A673 (cell line): ENCODE measurements around the gene ZNF527. TPM values are rescaled to one million over a fixed set of nuclear protein-coding genes. Genes with fewer than 3 reads are reported as not detected.

Source experiments
- BruUV-seq: library from RNA; stranded (reverse); fragments of 400-500 nt; replicated peaks from 2 replicates; lab custom pipeline; 2021; lab: Mats Ljungman, UMichigan
- CTCF ChIA-PET: fragments of 300-600 bp; sonication (Branson Sonifier 250); formaldehyde crosslinking; loops from one replicate; lab custom pipeline; 2022; ENCODE audit warnings: antibody characterized with exemption; lab: Charles Lee
- POLR2A ChIA-PET: fragments of 300-600 bp; sonication (Branson Sonifier 250); formaldehyde crosslinking; loops from one replicate; lab custom pipeline; 2022; ENCODE audit warnings: antibody characterized with exemption; ENCODE audit not compliant: low non-redundant PET; lab: Charles Lee
- DNase-seq: peaks from one replicate; pipeline ENCODE4 v3.0.0-alpha.2; 2015; ENCODE audit warnings: low spot score
- H3K27ac ChIP-seq: fragments of 200-600 bp; sonication (generic); 2 replicates; pipeline ENCODE4 v1.5.1; 2016; ENCODE audit warnings: mixed run types, low read depth, mild to moderate bottlenecking, mixed read lengths, antibody characterized with exemption, low read length; ENCODE audit not compliant: poor library complexity, severe bottlenecking
- H3K27me3 ChIP-seq: fragments of 200-600 bp; sonication (generic); replicated peaks from 2 replicates; pipeline ENCODE4 v1.6.1; 2017; ENCODE audit warnings: mixed run types, low read depth, mild to moderate bottlenecking, mixed read lengths, antibody characterized with exemption, low read length; ENCODE audit not compliant: insufficient read depth, poor library complexity
- H3K36me3 ChIP-seq: fragments of 200-600 bp; sonication (generic); 2 replicates; pipeline ENCODE4 v1.6.1; 2016; ENCODE audit warnings: mixed run types, mild to moderate bottlenecking, mixed read lengths, antibody characterized with exemption, low read length; ENCODE audit not compliant: insufficient read depth, poor library complexity, severe bottlenecking
- H3K4me1 ChIP-seq: fragments of 200-600 bp; sonication (generic); 2 replicates; pipeline ENCODE4 v1.6.1; 2017; ENCODE audit warnings: mixed run types, mild to moderate bottlenecking, mixed read lengths, antibody characterized with exemption, low read length; ENCODE audit not compliant: insufficient read depth, poor library complexity, severe bottlenecking
- H3K4me3 ChIP-seq: fragments of 200-600 bp; sonication (generic); 2 replicates; pipeline ENCODE4 v1.5.1; 2016; ENCODE audit warnings: low read depth, mixed run types, mild to moderate bottlenecking, mixed read lengths, low read length; ENCODE audit not compliant: poor library complexity, severe bottlenecking
- H3K9me3 ChIP-seq: fragments of 200-600 bp; sonication (generic); 2 replicates; pipeline ENCODE4 v1.6.1; 2016; ENCODE audit warnings: mixed run types, low read depth, mild to moderate bottlenecking, mixed read lengths, antibody characterized with exemption, low read length; ENCODE audit not compliant: poor library complexity, severe bottlenecking
- CTCF ChIP-seq: fragments of 300-800, 200-600 bp; sonication (generic); conservative IDR thresholded peaks from 2 replicates; pipeline ENCODE4 v1.5.1; 2017; ENCODE audit warnings: low read depth, mild to moderate bottlenecking, antibody characterized with exemption, low read length, moderate library complexity, mixed read lengths
- EZH2 ChIP-seq: fragments of 200-600 bp; sonication (generic); IDR thresholded peaks from 2 replicates; pipeline ENCODE4 v1.6.1; 2017; ENCODE audit warnings: borderline replicate concordance, low read depth, mild to moderate bottlenecking, mixed read lengths, antibody characterized with exemption, low read length; ENCODE audit not compliant: poor library complexity, severe bottlenecking
- intact Hi-C: fragments of 100-400 bp; cut with micrococcal nuclease; formaldehyde crosslinking; loops from one replicate; pipeline ENCODE4 v1.10.0; 2022; ENCODE audit not compliant: unreplicated experiment
- total RNA-seq: library from RNA; stranded (reverse); gene quantifications from 2 replicates; pipeline ENCODE4 v1.2.3, GENCODE V29; 2021

Gene ZNF527
- total RNA-seq, 1 experiment from 2014 or later = 5.8 TPM

GRCh38 chr19:37412700-37413099 lies 41.8 kb downstream of the ZNF527 start:
- no peak for TF ChIP-seq EZH2
- no peak for TF ChIP-seq CTCF
- intact Hi-C loops = no loop called here
- no peaks in the 10 kb centered on the region for H3K4me1 ChIP-seq
- H3K4me3 ChIP-seq = no peak overlapping the region
- CTCF ChIA-PET = no interaction called here
- no peaks in the 10 kb centered on the region for H3K36me3 ChIP-seq
- H3K27me3 ChIP-seq = no peaks in the 10 kb centered on the region
- DNase-seq = no peak
- no TSS peak for BruUV-seq
- POLR2A ChIA-PET = no interaction called here
- H3K9me3 ChIP-seq = peaks cover 81% of the 10 kb centered on the region
- H3K27ac ChIP-seq = no peak overlapping the region

GRCh38 chr19:37413313-37414084 lies 42.6 kb downstream of the ZNF527 start:
- no peaks in the 10 kb centered on the region for H3K36me3 ChIP-seq
- no peaks in the 10 kb centered on the region for H3K27me3 ChIP-seq
- H3K9me3 ChIP-seq = peaks cover 78% of the 10 kb centered on the region
- intact Hi-C loops = no loop called here
- H3K4me1 ChIP-seq = no peaks in the 10 kb centered on the region
- no peak overlapping the region for H3K4me3 ChIP-seq
- H3K27ac ChIP-seq = no peak overlapping the region
- DNase-seq = no peak
- no peak for TF ChIP-seq CTCF
- TF ChIP-seq EZH2 = no peak
- BruUV-seq = no TSS peak
- CTCF ChIA-PET = no interaction called here
- POLR2A ChIA-PET = no interaction called here

Other genes with a start within 250 kb of the ZNF527 start
- 6.4 and 7.9 TPM in 2 replicates for gene ZNF585A, start 198.4 kb upstream of the ZNF527 start, total RNA-seq
- 7.5 and 10.6 TPM in 2 replicates for gene ZNF585B, start 160.6 kb upstream of the ZNF527 start, total RNA-seq
- gene ZNF383, start 152.9 kb upstream of the ZNF527 start, total RNA-seq = 7.2 and 7.6 TPM in 2 replicates
- gene ZNF569, start 96.3 kb downstream of the ZNF527 start, total RNA-seq = 7.1 and 9.5 TPM in 2 replicates
- gene ZNF570, start 98.3 kb downstream of the ZNF527 start, total RNA-seq = 5.0 and 5.4 TPM in 2 replicates
- 0.83 and 1.2 TPM in 2 replicates for gene ZNF793, start 135.8 kb downstream of the ZNF527 start, total RNA-seq
- gene ZNF571, start 223.7 kb downstream of the ZNF527 start, total RNA-seq = 2.6 and 3.9 TPM in 2 replicates
- 0.24 and 0.59 TPM in 2 replicates for gene ZNF540, start 223.8 kb downstream of the ZNF527 start, total RNA-seq